Liver (tissue), 9 donors: ENCODE results near the gene TBC1D5. TPM values are rescaled to one million over a fixed set of nuclear protein-coding genes. Genes with fewer than 3 reads are reported as not detected.

Experiments
- DNase-seq: peaks from one replicate; pipeline ENCODE4 v3.0.0-alpha.2; 2017; ENCODE audit warnings: low spot score
- H3K27ac ChIP-seq, 2 donors: one replicate each; pipeline ENCODE4 v1.7.0; 2013; ENCODE audit warnings: inconsistent platforms in 2 of 2, low read length in 2 of 2, control low read depth in 1 of 2, low read depth in 1 of 2, mild to moderate bottlenecking in 1 of 2
- H3K27me3 ChIP-seq, 4 donors: one replicate each; pipeline versions ENCODE4 v1.6.1 to v1.7.0; 2013; ENCODE audit warnings: low read length in 3 of 4, inconsistent platforms in 1 of 4, mild to moderate bottlenecking in 1 of 4, moderate library complexity in 1 of 4; ENCODE audit not compliant: control insufficient read depth in 4 of 4, insufficient read depth in 4 of 4
- H3K36me3 ChIP-seq, 4 donors: one replicate each; pipeline versions ENCODE4 v1.6.1 to v1.7.0; 2013; ENCODE audit warnings: low read length in 3 of 4, mild to moderate bottlenecking in 3 of 4, low read depth in 1 of 4, moderate library complexity in 1 of 4; ENCODE audit not compliant: control insufficient read depth in 4 of 4, insufficient read depth in 3 of 4
- H3K4me1 ChIP-seq, 4 donors: one replicate each; pipeline versions ENCODE4 v1.6.1 to v1.7.0; 2013; ENCODE audit warnings: low read length in 3 of 4, mild to moderate bottlenecking in 3 of 4, moderate library complexity in 1 of 4; ENCODE audit not compliant: control insufficient read depth in 4 of 4, insufficient read depth in 4 of 4
- H3K4me3 ChIP-seq, 3 donors: one replicate each; pipeline versions ENCODE4 v1.6.1 to v1.7.0; 2013; ENCODE audit warnings: low read length in 3 of 3, control low read depth in 1 of 3, low read depth in 1 of 3, mild to moderate bottlenecking in 1 of 3
- H3K9ac ChIP-seq, 2 donors: one replicate each; pipeline ENCODE4 v1.7.0; 2013; ENCODE audit warnings: low read length in 2 of 2, mild to moderate bottlenecking in 2 of 2, moderate library complexity in 2 of 2, control low read depth in 1 of 2, low read depth in 1 of 2
- H3K9me3 ChIP-seq, 4 donors: one replicate each; pipeline versions ENCODE4 v1.6.1 to v1.7.0; 2013; ENCODE audit warnings: low read length in 3 of 4; ENCODE audit not compliant: control insufficient read depth in 4 of 4
- CTCF ChIP-seq: fragments of 150-350 bp; IDR thresholded peaks from 2 replicates; pipeline ENCODE4 v1.5.1; 2017; ENCODE audit warnings: improper control_type of control experiment, low read depth, low read length; ENCODE audit not compliant: missing input control
- GABPA ChIP-seq, 2 donors: IDR thresholded peaks in 1 of 2; conservative IDR thresholded peaks in 1 of 2; 2 replicates each; pipeline ENCODE4 v1.6.1; 2016; ENCODE audit warnings: antibody characterized with exemption in 2 of 2, mild to moderate bottlenecking in 1 of 2, moderate library complexity in 1 of 2
- MAX ChIP-seq: IDR thresholded peaks from 2 replicates; pipeline ENCODE4 v1.6.1; 2016; ENCODE audit warnings: antibody characterized with exemption
- NR2F2 ChIP-seq: IDR thresholded peaks from 2 replicates; pipeline ENCODE4 v1.6.1; 2016; ENCODE audit warnings: antibody characterized with exemption
- RAD21 ChIP-seq, 2 donors: IDR thresholded peaks; 2 replicates each; pipeline ENCODE4 v1.6.1; 2016; ENCODE audit warnings: antibody characterized with exemption in 2 of 2, mild to moderate bottlenecking in 2 of 2
- REST ChIP-seq: IDR thresholded peaks from 2 replicates; pipeline ENCODE4 v1.6.1; 2016; ENCODE audit warnings: antibody characterized with exemption, mild to moderate bottlenecking
- RXRA ChIP-seq, 2 donors: IDR thresholded peaks; 2 replicates each; pipeline ENCODE4 v1.6.1; 2017 to 2018; ENCODE audit warnings: antibody characterized with exemption in 2 of 2, mild to moderate bottlenecking in 1 of 2
- TAF1 ChIP-seq: conservative IDR thresholded peaks from 2 replicates; pipeline ENCODE4 v1.6.1; 2016; ENCODE audit warnings: antibody characterized with exemption, mild to moderate bottlenecking
- YY1 ChIP-seq: IDR thresholded peaks from 2 replicates; pipeline ENCODE4 v1.6.1; 2016; ENCODE audit warnings: antibody characterized with exemption, mild to moderate bottlenecking
- WGBS: extraction: QIAGEN DNeasy Blood & Tissue Kit; methylation state at CpG from one replicate; pipeline ENCODE4 v1.1.7; 2013; 5-methylcytosine and 5-hydroxymethylcytosine counted together
- polyA plus RNA-seq, 2 donors: library from polyadenylated mRNA; stranded (reverse) in 1 of 2; unstranded in 1 of 2; fragments of 200-250 nt in 1 of 2; fragments of >200 nt in 1 of 2; fragmentation: Nextera tagmentation in 1 of 2; extraction: Ambion mirVana in 1 of 2; gene quantifications; one replicate each; pipeline versions ENCODE4 v1.2.1 to v1.2.3, GENCODE V29; 2013 to 2015
- total RNA-seq, 2 donors: library from RNA; depleted of rRNA; stranded (reverse); fragments of >200 nt; gene quantifications; one replicate each; pipeline ENCODE4 v1.2.3, GENCODE V29; 2014
- donor health status: healthy.
- donor health status: healthy.
- donor health status: healthy.
- donor health status: healthy.
- donor health status: healthy.

TBC1D5 gene
- total and polyA plus RNA-seq, 4 donors, result 9.1 to 45.6 (median 25.6) TPM

- Histone ChIP-seq H3K4me1 (no peaks in the 10 kb centered on the region), H3K9me3 (no peaks in the 10 kb centered on the region), H3K9ac (no peak overlapping the region), H3K4me3 (no peak overlapping the region), H3K36me3 (peaks cover 0 to 2% (median 0%) of the 10 kb centered on the region in 4 donors), H3K27me3 (no peaks in the 10 kb centered on the region), H3K27ac (no peak overlapping the region)
- no peak for DNase-seq
- TF ChIP-seq MAX (no peak), CTCF (no peak), GABPA (IDR thresholded peaks at IDR 0.05 in 1 of 2, conservative IDR thresholded peaks at IDR 0.05 in 1 of 2) (no peak)
Measured at GRCh38 chr3:17302774-17303173, 439.7 kb downstream of the TBC1D5 start.

- TF ChIP-seq YY1 (no peak), NR2F2 (no peak), GABPA (IDR thresholded peaks at IDR 0.05 in 1 of 2, conservative IDR thresholded peaks at IDR 0.05 in 1 of 2) (no peak)
- Histone ChIP-seq H3K36me3 (peaks cover 0 to 2% (median 0%) of the 10 kb centered on the region in 4 donors), H3K27ac (no peak overlapping the region), H3K9ac (no peak overlapping the region), H3K4me1 (no peaks in the 10 kb centered on the region), H3K27me3 (no peaks in the 10 kb centered on the region), H3K4me3 (no peak overlapping the region), H3K9me3 (no peaks in the 10 kb centered on the region)
- 93% methylated on average over 2 of the region's 2 CpGs for WGBS
- no peak for DNase-seq
Measured at GRCh38 chr3:17302170-17302569, 440.3 kb downstream of the TBC1D5 start.

- Histone ChIP-seq H3K36me3 (peaks cover 0 to 2% (median 0%) of the 10 kb centered on the region in 4 donors), H3K9ac (no peak overlapping the region), H3K9me3 (no peaks in the 10 kb centered on the region), H3K27me3 (no peaks in the 10 kb centered on the region), H3K4me3 (no peak overlapping the region), H3K27ac (no peak overlapping the region), H3K4me1 (no peaks in the 10 kb centered on the region)
- TF ChIP-seq RAD21 (IDR thresholded peaks at IDR 0.05) (no peak), REST (no peak), TAF1 (no peak), RXRA (IDR thresholded peaks at IDR 0.05) (no peak)
- WGBS, result 88% methylated on average over 2 of the region's 2 CpGs
- no peak for DNase-seq
Measured at GRCh38 chr3:17301271-17301670, 441.2 kb downstream of the TBC1D5 start.
